WTC11 (cell line): Measurements from ENCODE around the gene ZSCAN20. TPM values are rescaled to one million over a fixed set of nuclear protein-coding genes. Genes with fewer than 3 reads are reported as not detected.

ENCODE experiments used
- ATAC-seq: fragments of 200-7000 bp; cut with Tn5 transposase; 2 replicates; pipeline ENCODE4 v1.10.0; 2021; ENCODE audit warnings: mild to moderate bottlenecking, moderate library complexity
- CTCF ChIA-PET: fragments of 300-600 bp; sonication (Branson Sonifier 250); formaldehyde crosslinking; loops from one replicate; lab custom pipeline; 2021; ENCODE audit warnings: antibody characterized with exemption; lab: Charles Lee
- POLR2A ChIA-PET: fragments of 350-600 bp; sonication (Branson Sonifier 250); formaldehyde crosslinking; loops from one replicate; lab custom pipeline; 2021; ENCODE audit warnings: antibody characterized with exemption; lab: Charles Lee
- DNase-seq: peaks from one replicate; pipeline ENCODE4 v3.0.0; 2021; ENCODE audit warnings: low spot score
- H3K27ac Mint-ChIP-seq: 2 replicates; pipeline ENCODE4 v1.8.0; 2021; ENCODE audit warnings: mixed read lengths
- H3K27me3 Mint-ChIP-seq: 2 replicates; pipeline ENCODE4 v1.8.0; 2021; ENCODE audit warnings: low read depth, mild to moderate bottlenecking, moderate library complexity, mixed read lengths
- H3K36me3 Mint-ChIP-seq: 2 replicates; pipeline ENCODE4 v1.8.0; 2021; ENCODE audit warnings: mixed read lengths
- H3K4me1 Mint-ChIP-seq: 2 replicates; pipeline ENCODE4 v1.8.0; 2022; ENCODE audit warnings: mixed read lengths
- H3K4me3 Mint-ChIP-seq: 2 replicates; pipeline ENCODE4 v1.8.0; 2021; ENCODE audit warnings: mild to moderate bottlenecking, moderate library complexity, mixed read lengths
- H3K9me3 Mint-ChIP-seq: 2 replicates; pipeline ENCODE4 v1.8.0; 2021; ENCODE audit warnings: mixed read lengths
- ATF1 ChIP-seq: sonication (generic); formaldehyde crosslinking; IDR thresholded peaks from 2 replicates; pipeline ENCODE4 v1.8.1; 2023; ENCODE audit warnings: mild to moderate bottlenecking, moderate library complexity, missing genetic modification reagents
- CREB1 ChIP-seq: sonication (generic); formaldehyde crosslinking; IDR thresholded peaks from 2 replicates; pipeline ENCODE4 v1.8.0; 2023; ENCODE audit warnings: mild to moderate bottlenecking, missing genetic modification reagents
- EMX1 ChIP-seq: fragments of 250-450 bp; sonication (Bioruptor Pico); IDR thresholded peaks from 2 replicates; pipeline ENCODE4 v1.8.0; 2021; ENCODE audit warnings: mild to moderate bottlenecking
- FOXK1 ChIP-seq: sonication (generic); formaldehyde crosslinking; IDR thresholded peaks from 2 replicates; pipeline ENCODE4 v1.8.0; 2022; ENCODE audit warnings: mild to moderate bottlenecking, moderate library complexity, missing genetic modification reagents
- HMGA2 ChIP-seq: fragments of 250-450 bp; sonication (Bioruptor Pico); IDR thresholded peaks from 2 replicates; pipeline ENCODE4 v1.4.0; 2021; ENCODE audit warnings: mild to moderate bottlenecking, moderate library complexity
- MXD4 ChIP-seq: fragments of 250-450 bp; sonication (Bioruptor Pico); IDR thresholded peaks from 2 replicates; pipeline ENCODE4 v1.8.0; 2021; ENCODE audit warnings: mild to moderate bottlenecking, moderate library complexity, borderline replicate concordance
- NFYB ChIP-seq: sonication (generic); formaldehyde crosslinking; conservative IDR thresholded peaks from 2 replicates; pipeline ENCODE4 v1.8.0; 2022; ENCODE audit warnings: low read depth, missing genetic modification reagents
- NR2C2 ChIP-seq: sonication (generic); formaldehyde crosslinking; IDR thresholded peaks from 2 replicates; pipeline ENCODE4 v1.8.0; 2022; ENCODE audit warnings: mild to moderate bottlenecking, missing genetic modification reagents
- ZBTB21 ChIP-seq: sonication (generic); formaldehyde crosslinking; IDR thresholded peaks from 2 replicates; pipeline ENCODE4 v1.8.1; 2023; ENCODE audit warnings: mild to moderate bottlenecking, missing genetic modification reagents, borderline replicate concordance
- ZNF121 ChIP-seq: sonication (generic); formaldehyde crosslinking; IDR thresholded peaks from 2 replicates; pipeline ENCODE4 v1.8.0; 2023; ENCODE audit warnings: missing genetic modification reagents
- ZNF396 ChIP-seq: fragments of 250-450 bp; sonication (Bioruptor Pico); IDR thresholded peaks from 2 replicates; pipeline ENCODE4 v1.8.0; 2021; ENCODE audit warnings: mild to moderate bottlenecking, moderate library complexity, borderline replicate concordance
- ZNF423 ChIP-seq: fragments of 250-450 bp; sonication (Bioruptor Pico); IDR thresholded peaks from 2 replicates; pipeline ENCODE4 v2.1.2; 2022; ENCODE audit warnings: mild to moderate bottlenecking, moderate library complexity
- total RNA-seq: library from RNA; stranded (reverse); gene quantifications from 3 replicates; pipeline ENCODE4 v1.2.3, GENCODE V29; 2021
- TF ChIP-seq, protein P1 (sequence below): sonication (generic); formaldehyde crosslinking; IDR thresholded peaks from 2 replicates; pipeline ENCODE4 v1.8.1; 2023; ENCODE audit warnings: mild to moderate bottlenecking, missing genetic modification reagents
- TF ChIP-seq, protein P2 (sequence below): sonication (generic); formaldehyde crosslinking; IDR thresholded peaks from 2 replicates; pipeline ENCODE4 v1.8.1; 2022; ENCODE audit warnings: mild to moderate bottlenecking, missing genetic modification reagents, moderate library complexity, borderline replicate concordance
- TF ChIP-seq, protein P3 (sequence below): sonication (generic); formaldehyde crosslinking; IDR thresholded peaks from 2 replicates; pipeline ENCODE4 v1.8.1; 2023; ENCODE audit warnings: mild to moderate bottlenecking, missing genetic modification reagents, moderate library complexity
- TF ChIP-seq, protein P4 (sequence below): fragments of 250-450 bp; sonication (Bioruptor Pico); IDR thresholded peaks from 2 replicates; pipeline ENCODE4 v1.9.0; 2021; ENCODE audit warnings: mild to moderate bottlenecking
- TF ChIP-seq, protein P5 (sequence below): sonication (generic); formaldehyde crosslinking; IDR thresholded peaks from 2 replicates; pipeline ENCODE4 v1.8.1; 2023; ENCODE audit warnings: mild to moderate bottlenecking, missing genetic modification reagents, moderate library complexity

The ZSCAN20 gene
- total RNA-seq, 1 experiment from 2014 or later = 3.7 TPM

DNA sequence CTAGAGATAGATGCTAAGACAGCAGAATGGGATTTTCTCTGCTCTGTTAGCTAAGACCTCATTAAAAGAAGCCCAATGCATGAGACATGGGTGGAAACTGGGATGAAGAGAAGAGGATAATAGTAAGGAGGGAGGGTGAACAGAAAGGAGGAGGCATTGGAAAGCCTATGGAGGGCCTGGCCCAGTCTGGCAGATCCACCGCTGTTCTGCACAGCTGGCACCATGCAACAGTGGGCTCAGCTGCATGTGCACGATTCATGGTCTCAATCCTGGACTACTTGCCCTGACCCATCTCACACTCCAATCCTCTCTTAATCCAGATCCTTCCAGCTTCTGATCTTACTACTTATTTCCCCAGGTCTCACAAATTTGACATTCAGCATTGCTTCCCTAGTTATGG is 43.8 kb upstream of the ZSCAN20 start:
- Mint-ChIP-seq H3K4me1 (peaks cover 13% of the 10 kb centered on the region), H3K4me3 (no peak overlapping the region), H3K27me3 (peaks cover 16% of the 10 kb centered on the region), H3K9me3 (peaks cover 6% of the 10 kb centered on the region; the same call in 1 of the 2 replicates), H3K27ac (no peak overlapping the region), H3K36me3 (peaks cover 2% of the 10 kb centered on the region; the same call in 1 of the 2 replicates)
- CTCF ChIA-PET = interaction anchor here (0.7 to 1.8 kb wide), 3 partner anchors 27 to 133 kb away, joined by 3 to 4 read pairs (median 3); no protein-coding TSS in a partner anchor
- ATAC-seq = no peak
- POLR2A ChIA-PET = no interaction called here
- DNase-seq = no peak
- TF ChIP-seq, protein P1, sequence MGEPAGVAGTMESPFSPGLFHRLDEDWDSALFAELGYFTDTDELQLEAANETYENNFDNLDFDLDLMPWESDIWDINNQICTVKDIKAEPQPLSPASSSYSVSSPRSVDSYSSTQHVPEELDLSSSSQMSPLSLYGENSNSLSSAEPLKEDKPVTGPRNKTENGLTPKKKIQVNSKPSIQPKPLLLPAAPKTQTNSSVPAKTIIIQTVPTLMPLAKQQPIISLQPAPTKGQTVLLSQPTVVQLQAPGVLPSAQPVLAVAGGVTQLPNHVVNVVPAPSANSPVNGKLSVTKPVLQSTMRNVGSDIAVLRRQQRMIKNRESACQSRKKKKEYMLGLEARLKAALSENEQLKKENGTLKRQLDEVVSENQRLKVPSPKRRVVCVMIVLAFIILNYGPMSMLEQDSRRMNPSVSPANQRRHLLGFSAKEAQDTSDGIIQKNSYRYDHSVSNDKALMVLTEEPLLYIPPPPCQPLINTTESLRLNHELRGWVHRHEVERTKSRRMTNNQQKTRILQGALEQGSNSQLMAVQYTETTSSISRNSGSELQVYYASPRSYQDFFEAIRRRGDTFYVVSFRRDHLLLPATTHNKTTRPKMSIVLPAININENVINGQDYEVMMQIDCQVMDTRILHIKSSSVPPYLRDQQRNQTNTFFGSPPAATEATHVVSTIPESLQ (CRISPR knock-in tag) = no peak
- no peak for TF ChIP-seq NR2C2 (CRISPR knock-in tag)
- no peak for TF ChIP-seq FOXK1 (CRISPR knock-in tag)
- TF ChIP-seq, protein P2, sequence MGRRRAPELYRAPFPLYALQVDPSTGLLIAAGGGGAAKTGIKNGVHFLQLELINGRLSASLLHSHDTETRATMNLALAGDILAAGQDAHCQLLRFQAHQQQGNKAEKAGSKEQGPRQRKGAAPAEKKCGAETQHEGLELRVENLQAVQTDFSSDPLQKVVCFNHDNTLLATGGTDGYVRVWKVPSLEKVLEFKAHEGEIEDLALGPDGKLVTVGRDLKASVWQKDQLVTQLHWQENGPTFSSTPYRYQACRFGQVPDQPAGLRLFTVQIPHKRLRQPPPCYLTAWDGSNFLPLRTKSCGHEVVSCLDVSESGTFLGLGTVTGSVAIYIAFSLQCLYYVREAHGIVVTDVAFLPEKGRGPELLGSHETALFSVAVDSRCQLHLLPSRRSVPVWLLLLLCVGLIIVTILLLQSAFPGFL (CRISPR knock-in tag) = no peak
- no peak for TF ChIP-seq ZBTB21 (CRISPR knock-in tag)
- TF ChIP-seq ATF1 (CRISPR knock-in tag) = no peak

DNA sequence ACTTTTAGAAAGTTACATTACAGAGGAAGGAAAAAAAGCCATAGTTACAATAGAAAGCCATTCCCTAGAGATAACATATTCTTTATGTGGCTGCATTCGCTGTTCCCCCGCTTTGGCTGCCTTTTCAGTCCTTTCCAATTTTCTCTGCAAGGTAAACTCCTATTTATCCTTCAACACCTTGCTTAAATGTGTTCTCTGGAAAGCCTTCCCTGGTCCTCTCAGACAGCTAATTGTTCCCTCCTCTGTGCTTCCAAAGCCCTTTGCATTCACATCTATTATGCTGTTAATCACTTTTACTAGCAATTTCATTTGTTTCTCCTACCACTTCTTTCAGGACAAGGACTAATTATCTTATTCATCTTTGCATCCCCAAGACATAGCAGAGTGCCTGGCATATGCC is 43.1 kb upstream of the ZSCAN20 start:
- TF ChIP-seq HMGA2 (CRISPR knock-in tag) (no peak), ZNF396 (CRISPR knock-in tag) (no peak), NFYB (no peak), ZNF121 (CRISPR knock-in tag) (no peak), ZNF423 (CRISPR knock-in tag) (no peak), CREB1 (CRISPR knock-in tag) (no peak), MXD4 (CRISPR knock-in tag) (no peak), EMX1 (no peak)
- TF ChIP-seq, protein P3, sequence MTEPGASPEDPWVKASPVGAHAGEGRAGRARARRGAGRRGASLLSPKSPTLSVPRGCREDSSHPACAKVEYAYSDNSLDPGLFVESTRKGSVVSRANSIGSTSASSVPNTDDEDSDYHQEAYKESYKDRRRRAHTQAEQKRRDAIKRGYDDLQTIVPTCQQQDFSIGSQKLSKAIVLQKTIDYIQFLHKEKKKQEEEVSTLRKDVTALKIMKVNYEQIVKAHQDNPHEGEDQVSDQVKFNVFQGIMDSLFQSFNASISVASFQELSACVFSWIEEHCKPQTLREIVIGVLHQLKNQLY (CRISPR knock-in tag) = no peak
- TF ChIP-seq, protein P4, sequence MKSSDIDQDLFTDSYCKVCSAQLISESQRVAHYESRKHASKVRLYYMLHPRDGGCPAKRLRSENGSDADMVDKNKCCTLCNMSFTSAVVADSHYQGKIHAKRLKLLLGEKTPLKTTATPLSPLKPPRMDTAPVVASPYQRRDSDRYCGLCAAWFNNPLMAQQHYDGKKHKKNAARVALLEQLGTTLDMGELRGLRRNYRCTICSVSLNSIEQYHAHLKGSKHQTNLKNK = no peak
- TF ChIP-seq, protein P5, sequence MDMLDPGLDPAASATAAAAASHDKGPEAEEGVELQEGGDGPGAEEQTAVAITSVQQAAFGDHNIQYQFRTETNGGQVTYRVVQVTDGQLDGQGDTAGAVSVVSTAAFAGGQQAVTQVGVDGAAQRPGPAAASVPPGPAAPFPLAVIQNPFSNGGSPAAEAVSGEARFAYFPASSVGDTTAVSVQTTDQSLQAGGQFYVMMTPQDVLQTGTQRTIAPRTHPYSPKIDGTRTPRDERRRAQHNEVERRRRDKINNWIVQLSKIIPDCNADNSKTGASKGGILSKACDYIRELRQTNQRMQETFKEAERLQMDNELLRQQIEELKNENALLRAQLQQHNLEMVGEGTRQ (CRISPR knock-in tag) = no peak
- Mint-ChIP-seq H3K4me3 (no peak overlapping the region), H3K27me3 (peaks cover 16% of the 10 kb centered on the region), H3K27ac (no peak overlapping the region), H3K4me1 (peaks cover 11% of the 10 kb centered on the region), H3K36me3 (peaks cover 2% of the 10 kb centered on the region; the same call in 1 of the 2 replicates), H3K9me3 (peaks cover 6% of the 10 kb centered on the region; the same call in 1 of the 2 replicates)
- no peak for ATAC-seq
- no peak for DNase-seq
- ChIA-PET CTCF (interaction anchor here (0.7 to 1.8 kb wide), 4 partner anchors 27 to 139 kb away, joined by 3 to 4 read pairs (median 3); no protein-coding TSS in a partner anchor), POLR2A (interaction anchor here (0.7 kb wide), 1 partner anchor 61 kb away, joined by 8 read pairs; no protein-coding TSS in a partner anchor)
